DND-41 (cell line): ENCODE measurements around the gene ZKSCAN4.
A peak's percentile ranks its signal among the peaks of the same experiment; 100 is the strongest.

Experiments used
- ATAC-seq: fragments of 200-7000 bp; cut with Tn5 transposase; 3 replicates; pipeline ENCODE4 v1.9.1; 2021; ENCODE audit warnings: low read depth; ENCODE audit not compliant: insufficient read depth
- DNase-seq: peaks from one replicate; pipeline ENCODE4 v3.0.0-alpha.2; 2020
- H2AFZ ChIP-seq: 2 replicates; pipeline ENCODE4 v1.6.0; 2012; ENCODE audit warnings: low read depth, low read length
- H3K27ac ChIP-seq: 2 replicates; pipeline ENCODE4 v1.5.1; 2012; ENCODE audit warnings: low read length, inconsistent platforms
- H3K27me3 ChIP-seq: fragments of 200-600 bp; sonication (generic); 2 replicates; pipeline ENCODE4 v1.6.0; 2012; ENCODE audit warnings: low read length, mild to moderate bottlenecking, inconsistent platforms; ENCODE audit not compliant: insufficient read depth, poor library complexity
- H3K36me3 ChIP-seq: 2 replicates; pipeline ENCODE4 v1.5.1; 2012; ENCODE audit warnings: low read length, inconsistent platforms; ENCODE audit not compliant: insufficient read depth
- H3K4me1 ChIP-seq: 2 replicates; pipeline ENCODE4 v1.5.1; 2012; ENCODE audit warnings: mild to moderate bottlenecking, low read length; ENCODE audit not compliant: insufficient read depth
- H3K4me2 ChIP-seq: 2 replicates; pipeline ENCODE4 v1.6.0; 2012; ENCODE audit warnings: mild to moderate bottlenecking, moderate library complexity, low read length, inconsistent platforms; ENCODE audit not compliant: insufficient read depth
- H3K4me3 ChIP-seq, 2 experiments: fragments of 200-600 bp in 1 of 2; shearing (Covaris generic) in 1 of 2; 2 replicates each; pipeline ENCODE4 v1.5.1; 2012 to 2016; ENCODE audit warnings: inconsistent platforms in 2 of 2, low read length in 2 of 2, mild to moderate bottlenecking in 2 of 2, low read depth in 1 of 2, moderate library complexity in 1 of 2
- H3K79me2 ChIP-seq: 2 replicates; pipeline ENCODE4 v1.6.0; 2012; ENCODE audit warnings: low read length, inconsistent platforms; ENCODE audit not compliant: insufficient read depth
- H3K9ac ChIP-seq: 2 replicates; pipeline ENCODE4 v1.6.0; 2012; ENCODE audit warnings: low read depth, mild to moderate bottlenecking, inconsistent platforms, low read length, moderate library complexity
- H3K9me3 ChIP-seq: 2 replicates; pipeline ENCODE4 v1.5.1; 2012; ENCODE audit warnings: low read length, moderate library complexity, mild to moderate bottlenecking, inconsistent platforms; ENCODE audit not compliant: insufficient read depth, severe bottlenecking
- H4K20me1 ChIP-seq: 2 replicates; pipeline ENCODE4 v1.6.0; 2012; ENCODE audit warnings: low read length; ENCODE audit not compliant: insufficient read depth
- EZH2 ChIP-seq: IDR thresholded peaks from 3 replicates; pipeline ENCODE4 v1.6.1; 2012; ENCODE audit warnings: borderline replicate concordance, low read depth, mild to moderate bottlenecking, moderate library complexity, low read length, inconsistent platforms; ENCODE audit not compliant: severe bottlenecking
- TF ChIP-seq, protein P1 (sequence below): IDR thresholded peaks from 2 replicates; pipeline ENCODE4 v1.5.1; 2012; ENCODE audit warnings: borderline replicate concordance, low read length, moderate library complexity, mild to moderate bottlenecking; ENCODE audit not compliant: poor library complexity, severe bottlenecking; ENCODE audit errors: extremely low read depth

ZKSCAN4 gene

DNA sequence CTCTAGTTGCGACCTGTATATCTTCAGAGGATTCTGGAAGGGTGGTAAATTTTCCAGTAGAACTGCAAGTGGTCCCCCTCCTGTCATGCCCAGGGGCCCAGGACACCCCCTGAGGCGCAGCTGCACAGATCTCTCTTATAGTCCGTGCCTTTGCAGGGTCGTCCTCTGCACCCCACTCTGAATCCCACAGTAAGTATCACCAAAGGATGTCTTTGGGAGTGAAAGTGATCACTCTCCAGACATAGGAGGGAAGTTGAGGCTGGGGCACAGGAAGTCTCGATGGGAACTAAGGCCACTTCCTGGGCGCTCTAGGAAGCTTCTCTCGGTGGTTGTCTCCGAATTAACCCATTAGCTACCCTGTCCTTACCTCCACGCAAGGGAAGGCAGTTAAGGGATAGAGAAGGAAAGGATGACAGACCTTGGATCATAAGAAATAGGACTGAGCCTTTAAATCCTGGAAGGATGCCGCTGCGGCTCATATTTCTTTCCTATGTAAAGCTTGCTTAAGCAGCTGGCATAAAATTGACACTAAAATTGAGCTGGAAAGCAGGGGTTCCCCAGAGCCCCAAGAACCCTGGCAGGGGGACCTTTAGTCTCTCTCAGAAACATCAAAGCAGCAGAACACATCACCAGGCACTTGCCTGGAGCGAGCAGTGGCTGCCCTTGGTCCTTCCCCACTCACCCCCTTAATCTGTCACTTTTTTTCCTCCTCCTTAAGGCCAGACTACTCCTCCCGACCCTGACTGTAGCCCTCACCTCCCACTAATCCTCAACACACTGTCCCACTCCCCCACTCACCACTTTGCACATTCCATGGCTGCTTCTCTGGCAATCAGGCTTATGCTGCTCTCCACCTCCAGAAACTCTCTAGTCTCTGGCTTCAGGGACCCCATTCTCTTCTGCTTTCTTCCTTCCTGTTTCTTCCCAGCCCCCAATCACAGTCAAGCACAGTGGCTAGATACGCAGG lies at the start of gene ZKSCAN4:
ZKSCAN4 (minus strand) TSS at position 261 of the 967 bp plus-strand sequence. CDS start 289 bp downstream, outside the sequence.
- Histone ChIP-seq H3K27me3 (no peaks in the 10 kb centered on the region), H3K79me2 (peaks cover 22% of the 10 kb centered on the region), H3K27ac (peak within 1 kb of the TSS; percentile 86), H3K4me1 (peaks cover 27% of the 10 kb centered on the region), H4K20me1 (no peaks in the 10 kb centered on the region), H3K36me3 (peaks cover 10% of the 10 kb centered on the region), H3K4me2 (peak within 1 kb of the TSS; percentile 82), H3K4me3 (peak within 1 kb of the TSS; percentile 94), H2AFZ (peak within 1 kb of the TSS; percentile 94), H3K9ac (peak within 1 kb of the TSS; percentile 83), H3K9me3 (no peaks in the 10 kb centered on the region)
- DNase-seq: peak; percentile 88
- peak; percentile 95 for ATAC-seq
- no peak for TF ChIP-seq EZH2
- TF ChIP-seq, protein P1, sequence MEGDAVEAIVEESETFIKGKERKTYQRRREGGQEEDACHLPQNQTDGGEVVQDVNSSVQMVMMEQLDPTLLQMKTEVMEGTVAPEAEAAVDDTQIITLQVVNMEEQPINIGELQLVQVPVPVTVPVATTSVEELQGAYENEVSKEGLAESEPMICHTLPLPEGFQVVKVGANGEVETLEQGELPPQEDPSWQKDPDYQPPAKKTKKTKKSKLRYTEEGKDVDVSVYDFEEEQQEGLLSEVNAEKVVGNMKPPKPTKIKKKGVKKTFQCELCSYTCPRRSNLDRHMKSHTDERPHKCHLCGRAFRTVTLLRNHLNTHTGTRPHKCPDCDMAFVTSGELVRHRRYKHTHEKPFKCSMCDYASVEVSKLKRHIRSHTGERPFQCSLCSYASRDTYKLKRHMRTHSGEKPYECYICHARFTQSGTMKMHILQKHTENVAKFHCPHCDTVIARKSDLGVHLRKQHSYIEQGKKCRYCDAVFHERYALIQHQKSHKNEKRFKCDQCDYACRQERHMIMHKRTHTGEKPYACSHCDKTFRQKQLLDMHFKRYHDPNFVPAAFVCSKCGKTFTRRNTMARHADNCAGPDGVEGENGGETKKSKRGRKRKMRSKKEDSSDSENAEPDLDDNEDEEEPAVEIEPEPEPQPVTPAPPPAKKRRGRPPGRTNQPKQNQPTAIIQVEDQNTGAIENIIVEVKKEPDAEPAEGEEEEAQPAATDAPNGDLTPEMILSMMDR: no peak

GRCh38 chr6:28296520-28297060 lies 44.5 kb upstream of the ZKSCAN4 start:
- Histone ChIP-seq H3K79me2 (no peaks in the 10 kb centered on the region), H3K4me2 (no peak overlapping the region), H3K9ac (no peak overlapping the region), H4K20me1 (no peaks in the 10 kb centered on the region), H3K4me1 (no peaks in the 10 kb centered on the region), H2AFZ (no peak overlapping the region), H3K4me3 (no peak overlapping the region), H3K36me3 (peaks cover 28% of the 10 kb centered on the region), H3K27me3 (no peaks in the 10 kb centered on the region), H3K27ac (no peak overlapping the region), H3K9me3 (no peaks in the 10 kb centered on the region)
- ATAC-seq: no peak
- TF ChIP-seq, protein P1: no peak
- no peak for TF ChIP-seq EZH2
- DNase-seq: no peak

DNA sequence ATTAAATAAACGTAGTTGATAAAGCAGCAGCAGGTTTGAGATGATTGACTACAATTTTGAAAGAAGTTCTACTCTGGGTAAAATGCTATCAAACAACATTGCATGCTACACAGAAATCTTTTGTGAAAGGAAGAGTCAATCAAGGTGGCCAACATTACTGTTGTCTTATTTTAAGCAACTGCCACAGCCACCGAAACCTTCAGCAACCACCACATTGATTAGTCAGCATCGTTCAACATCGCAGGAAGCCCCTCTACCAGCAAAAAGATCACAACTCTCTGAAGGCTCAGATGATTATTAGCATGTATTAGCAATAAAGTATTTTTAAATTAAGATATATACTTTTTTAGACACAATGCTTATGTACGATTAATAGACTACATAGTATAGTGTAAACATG lies 43.3 kb upstream of the ZKSCAN4 start:
- Histone ChIP-seq H3K9me3 (no peaks in the 10 kb centered on the region), H3K27ac (no peak overlapping the region), H3K4me2 (no peak overlapping the region), H4K20me1 (no peaks in the 10 kb centered on the region), H2AFZ (no peak overlapping the region), H3K27me3 (no peaks in the 10 kb centered on the region), H3K79me2 (no peaks in the 10 kb centered on the region), H3K36me3 (peaks cover 18% of the 10 kb centered on the region), H3K9ac (no peak overlapping the region), H3K4me3 (no peak overlapping the region), H3K4me1 (no peaks in the 10 kb centered on the region)
- ATAC-seq (no peak), DNase-seq (no peak)
- TF ChIP-seq, protein P1: no peak
- TF ChIP-seq EZH2: no peak
